HepG2 (cell line): ENCODE data around the gene HK3.

ENCODE experiments used
- ZSCAN25 ChIP-seq: sonication (generic); formaldehyde crosslinking; IDR thresholded peaks from 2 replicates; pipeline ENCODE4 v1.8.0; 2022; ENCODE audit warnings: mild to moderate bottlenecking, missing genetic modification reagents
- ZSCAN30 ChIP-seq: sonication (generic); formaldehyde crosslinking; IDR thresholded peaks from 2 replicates; pipeline ENCODE4 v1.5.0; 2020; ENCODE audit warnings: mild to moderate bottlenecking, missing genetic modification reagents
- TF ChIP-seq, protein P1 (sequence below): sonication (generic); formaldehyde crosslinking; IDR thresholded peaks from 2 replicates; pipeline ENCODE4 v1.5.0; 2020; ENCODE audit warnings: mild to moderate bottlenecking, missing genetic modification reagents, borderline replicate concordance

DNA sequence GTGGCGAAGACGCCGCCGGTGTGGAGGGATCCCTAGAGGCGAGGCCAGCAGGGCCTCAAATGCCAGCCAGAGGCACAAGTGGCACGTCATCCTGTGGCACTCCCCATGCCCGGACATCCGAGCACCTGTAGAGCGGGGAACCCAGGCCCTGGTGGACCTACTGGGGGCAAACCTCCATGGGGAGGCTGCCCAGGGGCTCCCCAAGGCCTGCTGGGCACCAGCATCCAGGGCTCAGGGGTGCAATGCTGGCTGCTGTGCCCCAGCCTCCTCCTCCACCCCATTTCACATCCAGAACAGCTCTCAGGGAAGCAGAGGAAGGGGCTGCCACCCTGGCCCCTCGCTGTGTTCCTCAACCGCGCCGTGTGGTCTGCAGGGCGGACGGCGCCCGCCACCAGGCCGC lies 43.5 kb downstream of the HK3 start:
- TF ChIP-seq ZSCAN25 (CRISPR knock-in tag): no peak
- TF ChIP-seq ZSCAN30: no peak
- TF ChIP-seq, protein P1, sequence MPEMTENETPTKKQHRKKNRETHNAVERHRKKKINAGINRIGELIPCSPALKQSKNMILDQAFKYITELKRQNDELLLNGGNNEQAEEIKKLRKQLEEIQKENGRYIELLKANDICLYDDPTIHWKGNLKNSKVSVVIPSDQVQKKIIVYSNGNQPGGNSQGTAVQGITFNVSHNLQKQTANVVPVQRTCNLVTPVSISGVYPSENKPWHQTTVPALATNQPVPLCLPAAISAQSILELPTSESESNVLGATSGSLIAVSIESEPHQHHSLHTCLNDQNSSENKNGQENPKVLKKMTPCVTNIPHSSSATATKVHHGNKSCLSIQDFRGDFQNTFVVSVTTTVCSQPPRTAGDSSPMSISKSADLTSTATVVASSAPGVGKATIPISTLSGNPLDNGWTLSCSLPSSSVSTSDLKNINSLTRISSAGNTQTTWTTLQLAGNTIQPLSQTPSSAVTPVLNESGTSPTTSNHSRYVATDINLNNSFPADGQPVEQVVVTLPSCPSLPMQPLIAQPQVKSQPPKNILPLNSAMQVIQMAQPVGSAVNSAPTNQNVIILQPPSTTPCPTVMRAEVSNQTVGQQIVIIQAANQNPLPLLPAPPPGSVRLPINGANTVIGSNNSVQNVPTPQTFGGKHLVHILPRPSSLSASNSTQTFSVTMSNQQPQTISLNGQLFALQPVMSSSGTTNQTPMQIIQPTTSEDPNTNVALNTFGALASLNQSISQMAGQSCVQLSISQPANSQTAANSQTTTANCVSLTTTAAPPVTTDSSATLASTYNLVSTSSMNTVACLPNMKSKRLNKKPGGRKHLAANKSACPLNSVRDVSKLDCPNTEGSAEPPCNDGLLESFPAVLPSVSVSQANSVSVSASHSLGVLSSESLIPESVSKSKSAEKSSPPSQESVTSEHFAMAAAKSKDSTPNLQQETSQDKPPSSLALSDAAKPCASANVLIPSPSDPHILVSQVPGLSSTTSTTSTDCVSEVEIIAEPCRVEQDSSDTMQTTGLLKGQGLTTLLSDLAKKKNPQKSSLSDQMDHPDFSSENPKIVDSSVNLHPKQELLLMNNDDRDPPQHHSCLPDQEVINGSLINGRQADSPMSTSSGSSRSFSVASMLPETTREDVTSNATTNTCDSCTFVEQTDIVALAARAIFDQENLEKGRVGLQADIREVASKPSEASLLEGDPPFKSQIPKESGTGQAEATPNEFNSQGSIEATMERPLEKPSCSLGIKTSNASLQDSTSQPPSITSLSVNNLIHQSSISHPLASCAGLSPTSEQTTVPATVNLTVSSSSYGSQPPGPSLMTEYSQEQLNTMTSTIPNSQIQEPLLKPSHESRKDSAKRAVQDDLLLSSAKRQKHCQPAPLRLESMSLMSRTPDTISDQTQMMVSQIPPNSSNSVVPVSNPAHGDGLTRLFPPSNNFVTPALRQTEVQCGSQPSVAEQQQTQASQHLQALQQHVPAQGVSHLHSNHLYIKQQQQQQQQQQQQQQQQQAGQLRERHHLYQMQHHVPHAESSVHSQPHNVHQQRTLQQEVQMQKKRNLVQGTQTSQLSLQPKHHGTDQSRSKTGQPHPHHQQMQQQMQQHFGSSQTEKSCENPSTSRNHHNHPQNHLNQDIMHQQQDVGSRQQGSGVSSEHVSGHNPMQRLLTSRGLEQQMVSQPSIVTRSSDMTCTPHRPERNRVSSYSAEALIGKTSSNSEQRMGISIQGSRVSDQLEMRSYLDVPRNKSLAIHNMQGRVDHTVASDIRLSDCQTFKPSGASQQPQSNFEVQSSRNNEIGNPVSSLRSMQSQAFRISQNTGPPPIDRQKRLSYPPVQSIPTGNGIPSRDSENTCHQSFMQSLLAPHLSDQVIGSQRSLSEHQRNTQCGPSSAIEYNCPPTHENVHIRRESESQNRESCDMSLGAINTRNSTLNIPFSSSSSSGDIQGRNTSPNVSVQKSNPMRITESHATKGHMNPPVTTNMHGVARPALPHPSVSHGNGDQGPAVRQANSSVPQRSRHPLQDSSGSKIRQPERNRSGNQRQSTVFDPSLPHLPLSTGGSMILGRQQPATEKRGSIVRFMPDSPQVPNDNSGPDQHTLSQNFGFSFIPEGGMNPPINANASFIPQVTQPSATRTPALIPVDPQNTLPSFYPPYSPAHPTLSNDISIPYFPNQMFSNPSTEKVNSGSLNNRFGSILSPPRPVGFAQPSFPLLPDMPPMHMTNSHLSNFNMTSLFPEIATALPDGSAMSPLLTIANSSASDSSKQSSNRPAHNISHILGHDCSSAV (CRISPR knock-in tag): no peak
